Measurements from ENCODE around the gene ELOVL5.
A peak's percentile ranks its signal among the peaks of the same experiment; 100 is the strongest.
"Not testable (repeated sequence)": the region's sequence is repeated elsewhere in the genome, so short reads cannot be mapped to it uniquely, and the experiment has no call there.

ELOVL5 gene

GRCh38 chr6:53306819-53307347 lies 41.9 kb downstream of the ELOVL5 start:
- peaks cover 7% of the 10 kb centered on the region for H3K4me1 ChIP-seq (ENCODE audit: control insufficient read depth, insufficient read depth, low read depth, low read length)
- no peaks in the 10 kb centered on the region for H3K9me3 ChIP-seq (ENCODE audit: control insufficient read depth, low read length)
- no peak overlapping the region for H2BK15ac ChIP-seq (ENCODE audit: low read depth, poor library complexity, severe bottlenecking)
- no peak overlapping the region for H2AK5ac ChIP-seq (ENCODE audit: low read length, severe bottlenecking)
- H3K79me1 ChIP-seq (replicated peaks; ENCODE audit: low read length, poor library complexity, severe bottlenecking): peaks cover 11% of the 10 kb centered on the region
- no peak overlapping the region for H3K23ac ChIP-seq (ENCODE audit: low read length in 2 of 2)
- no peak overlapping the region for H3K14ac ChIP-seq (ENCODE audit: low read length in 2 of 2)
- H3K4me2 ChIP-seq (ENCODE audit: low read length, poor library complexity, severe bottlenecking): no peak overlapping the region
- H3K18ac ChIP-seq (ENCODE audit: low read depth in 1 of 2, low read length in 2 of 2): no peak overlapping the region
- H4K91ac ChIP-seq (ENCODE audit: low read length): no peak overlapping the region
- H3K27ac ChIP-seq (ENCODE audit: low read length, poor library complexity, severe bottlenecking): peak overlapping the region; percentile 39
- no peak overlapping the region for H2BK5ac ChIP-seq (ENCODE audit: low read depth, low read length, poor library complexity, severe bottlenecking)
- no peaks in the 10 kb centered on the region for H3K36me3 ChIP-seq (ENCODE audit: control insufficient read depth in 1 of 2, insufficient read depth in 2 of 2, low read depth in 1 of 2, low read length in 2 of 2)
- DNase-seq: no peak
- H2BK120ac ChIP-seq (ENCODE audit: low read depth, low read length): no peak overlapping the region
- no peak overlapping the region for H3K4me3 ChIP-seq (ENCODE audit: insufficient read depth in 1 of 2, low read depth in 1 of 2, low read length in 2 of 2)
- no peak overlapping the region for H3K4ac ChIP-seq (ENCODE audit: low read depth in 1 of 2, low read length in 2 of 2)
- no peak overlapping the region for H2BK12ac ChIP-seq (ENCODE audit: low read length in 2 of 2)
- no peak overlapping the region for H4K8ac ChIP-seq (ENCODE audit: low read length)
- WGBS: 100% methylated on average over 1 of the region's 1 CpG
- H2AFZ ChIP-seq (ENCODE audit: low read depth, low read length): no peak overlapping the region
- H3K9ac ChIP-seq (ENCODE audit: low read length): no peak overlapping the region
- no peaks in the 10 kb centered on the region for H3K27me3 ChIP-seq (ENCODE audit: control insufficient read depth in 1 of 2, insufficient read depth in 1 of 2, low read length in 2 of 2)

GRCh38 chr6:53306217-53306616 lies 42.5 kb downstream of the ELOVL5 start:
- not testable (repeated sequence) for H3K4me3 ChIP-seq (ENCODE audit: insufficient read depth in 1 of 2, low read depth in 1 of 2, low read length in 2 of 2); H2AFZ ChIP-seq (ENCODE audit: low read depth, low read length); H3K4me1 ChIP-seq (ENCODE audit: control insufficient read depth, insufficient read depth, low read depth, low read length); H2BK12ac ChIP-seq (ENCODE audit: low read length in 2 of 2); H3K4ac ChIP-seq (ENCODE audit: low read depth in 1 of 2, low read length in 2 of 2); H2BK15ac ChIP-seq (ENCODE audit: low read depth, poor library complexity, severe bottlenecking); H3K4me2 ChIP-seq (ENCODE audit: low read length, poor library complexity, severe bottlenecking); H3K36me3 ChIP-seq (ENCODE audit: control insufficient read depth in 1 of 2, insufficient read depth in 2 of 2, low read depth in 1 of 2, low read length in 2 of 2); H4K8ac ChIP-seq (ENCODE audit: low read length); H3K9ac ChIP-seq (ENCODE audit: low read length); DNase-seq; H2BK5ac ChIP-seq (ENCODE audit: low read depth, low read length, poor library complexity, severe bottlenecking); H3K27me3 ChIP-seq (ENCODE audit: control insufficient read depth in 1 of 2, insufficient read depth in 1 of 2, low read length in 2 of 2); H2AK5ac ChIP-seq (ENCODE audit: low read length, severe bottlenecking); H4K91ac ChIP-seq (ENCODE audit: low read length); H3K27ac ChIP-seq (ENCODE audit: low read length, poor library complexity, severe bottlenecking); H3K14ac ChIP-seq (ENCODE audit: low read length in 2 of 2); H2BK120ac ChIP-seq (ENCODE audit: low read depth, low read length); H3K18ac ChIP-seq (ENCODE audit: low read depth in 1 of 2, low read length in 2 of 2); H3K23ac ChIP-seq (ENCODE audit: low read length in 2 of 2); H3K9me3 ChIP-seq (ENCODE audit: control insufficient read depth, low read length)
- WGBS: no CpG with 5 or more reads among the region's 1 CpG
- H3K79me1 ChIP-seq (replicated peaks; ENCODE audit: low read length, poor library complexity, severe bottlenecking): peaks cover 15% of the 10 kb centered on the region

- H3K4me2 ChIP-seq (ENCODE audit: low read length, poor library complexity, severe bottlenecking); H3K9me3 ChIP-seq (ENCODE audit: control insufficient read depth, low read length); H2AFZ ChIP-seq (ENCODE audit: low read depth, low read length); H3K23ac ChIP-seq (ENCODE audit: low read length in 2 of 2); H3K4me3 ChIP-seq (ENCODE audit: insufficient read depth in 1 of 2, low read depth in 1 of 2, low read length in 2 of 2); H3K14ac ChIP-seq (ENCODE audit: low read length in 2 of 2); H2BK120ac ChIP-seq (ENCODE audit: low read depth, low read length); H3K18ac ChIP-seq (ENCODE audit: low read depth in 1 of 2, low read length in 2 of 2); H3K27ac ChIP-seq (ENCODE audit: low read length, poor library complexity, severe bottlenecking); H2AK5ac ChIP-seq (ENCODE audit: low read length, severe bottlenecking); H2BK15ac ChIP-seq (ENCODE audit: low read depth, poor library complexity, severe bottlenecking); H3K9ac ChIP-seq (ENCODE audit: low read length); H3K36me3 ChIP-seq (ENCODE audit: control insufficient read depth in 1 of 2, insufficient read depth in 2 of 2, low read depth in 1 of 2, low read length in 2 of 2); H4K91ac ChIP-seq (ENCODE audit: low read length); H2BK12ac ChIP-seq (ENCODE audit: low read length in 2 of 2); H4K8ac ChIP-seq (ENCODE audit: low read length); H3K27me3 ChIP-seq (ENCODE audit: control insufficient read depth in 1 of 2, insufficient read depth in 1 of 2, low read length in 2 of 2); H2BK5ac ChIP-seq (ENCODE audit: low read depth, low read length, poor library complexity, severe bottlenecking); DNase-seq; H3K4ac ChIP-seq (ENCODE audit: low read depth in 1 of 2, low read length in 2 of 2): not testable (repeated sequence)
- peaks cover 12% of the 10 kb centered on the region for H3K79me1 ChIP-seq (replicated peaks; ENCODE audit: low read length, poor library complexity, severe bottlenecking)
- peaks cover 13% of the 10 kb centered on the region for H3K4me1 ChIP-seq (ENCODE audit: control insufficient read depth, insufficient read depth, low read depth, low read length)
- WGBS: 99% methylated on average over 30 of the region's 37 CpGs
Observed at GRCh38 chr6:53305506-53306005, 43.2 kb downstream of the ELOVL5 start.

- not testable (repeated sequence) for H3K14ac ChIP-seq (ENCODE audit: low read length in 2 of 2); H3K4me3 ChIP-seq (ENCODE audit: insufficient read depth in 1 of 2, low read depth in 1 of 2, low read length in 2 of 2); H3K9ac ChIP-seq (ENCODE audit: low read length); DNase-seq; H2BK5ac ChIP-seq (ENCODE audit: low read depth, low read length, poor library complexity, severe bottlenecking); H3K27ac ChIP-seq (ENCODE audit: low read length, poor library complexity, severe bottlenecking); H2BK12ac ChIP-seq (ENCODE audit: low read length in 2 of 2); H2AFZ ChIP-seq (ENCODE audit: low read depth, low read length); H2BK15ac ChIP-seq (ENCODE audit: low read depth, poor library complexity, severe bottlenecking); H3K18ac ChIP-seq (ENCODE audit: low read depth in 1 of 2, low read length in 2 of 2); H3K9me3 ChIP-seq (ENCODE audit: control insufficient read depth, low read length); H4K8ac ChIP-seq (ENCODE audit: low read length); H2BK120ac ChIP-seq (ENCODE audit: low read depth, low read length); H4K91ac ChIP-seq (ENCODE audit: low read length); H3K27me3 ChIP-seq (ENCODE audit: control insufficient read depth in 1 of 2, insufficient read depth in 1 of 2, low read length in 2 of 2); H3K4me2 ChIP-seq (ENCODE audit: low read length, poor library complexity, severe bottlenecking); H2AK5ac ChIP-seq (ENCODE audit: low read length, severe bottlenecking); H3K23ac ChIP-seq (ENCODE audit: low read length in 2 of 2); H3K4ac ChIP-seq (ENCODE audit: low read depth in 1 of 2, low read length in 2 of 2); H3K36me3 ChIP-seq (ENCODE audit: control insufficient read depth in 1 of 2, insufficient read depth in 2 of 2, low read depth in 1 of 2, low read length in 2 of 2)
- no CpG with 5 or more reads among the region's 32 CpGs for WGBS
- peaks cover 15% of the 10 kb centered on the region for H3K4me1 ChIP-seq (ENCODE audit: control insufficient read depth, insufficient read depth, low read depth, low read length)
- peaks cover 14% of the 10 kb centered on the region for H3K79me1 ChIP-seq (replicated peaks; ENCODE audit: low read length, poor library complexity, severe bottlenecking)
Observed at GRCh38 chr6:53304953-53305352, 43.8 kb downstream of the ELOVL5 start.
